Mucosa of gallbladder (tissue), 1 donor: ENCODE results near the gene DCK. TPM values are rescaled to one million over a fixed set of nuclear protein-coding genes. Genes with fewer than 3 reads are reported as not detected.
"Not testable (repeated sequence)": the region's sequence is repeated elsewhere in the genome, so short reads cannot be mapped to it uniquely, and the experiment has no call there.

Experiments
- DNase-seq: peaks from one replicate; pipeline ENCODE4 v3.0.0-alpha.2; 2020; ENCODE audit warnings: low spot score
- total RNA-seq: library from RNA; stranded (reverse); gene quantifications from one replicate; pipeline ENCODE4 v1.2.1, GENCODE V29; 2021
- donor health status: DM: no; HTN: no; CAD: no.

The DCK gene
- total RNA-seq, 1 donor from 2014 or later: 14.0 TPM

- DNase-seq: not testable (repeated sequence)
Measured at GRCh38 chr4:71001363-71001762, 7.9 kb downstream of the DCK start.

GRCh38 chr4:71004281-71004851 lies 10.9 kb downstream of the DCK start:
- DNase-seq: no peak

GRCh38 chr4:71005025-71005424 lies 11.6 kb downstream of the DCK start:
- not testable (repeated sequence) for DNase-seq

GRCh38 chr4:71006203-71006907 lies 12.9 kb downstream of the DCK start:
- no peak for DNase-seq

GRCh38 chr4:71008196-71008595 lies 14.7 kb downstream of the DCK start:
- DNase-seq: no peak

GRCh38 chr4:71009086-71009485 lies 15.6 kb downstream of the DCK start:
- DNase-seq: no peak

GRCh38 chr4:71009890-71010588 lies 16.6 kb downstream of the DCK start:
- DNase-seq: no peak

GRCh38 chr4:71011451-71011850 lies 18.0 kb downstream of the DCK start:
- DNase-seq: no peak

- DNase-seq: not testable (repeated sequence)
Measured at GRCh38 chr4:71017391-71017790, 23.9 kb downstream of the DCK start.

- DNase-seq: no peak
Measured at GRCh38 chr4:71020611-71021010, 27.2 kb downstream of the DCK start.

GRCh38 chr4:71025654-71026053 lies 32.2 kb downstream of the DCK start:
- no peak for DNase-seq

- DNase-seq: no peak
Measured at GRCh38 chr4:71026086-71026485, 32.6 kb downstream of the DCK start.

GRCh38 chr4:71027611-71028010 lies 34.2 kb downstream of the DCK start:
- no peak for DNase-seq

- DNase-seq: no peak
Measured at GRCh38 chr4:71029504-71029903, 36.1 kb downstream of the DCK start.

GRCh38 chr4:71032106-71032505 lies 38.7 kb downstream of the DCK start:
- DNase-seq: not testable (repeated sequence)

GRCh38 chr4:71045256-71045655 lies 51.8 kb downstream of the DCK start:
- DNase-seq: no peak

GRCh38 chr4:71049395-71049794 lies 55.9 kb downstream of the DCK start:
- DNase-seq: no peak

- DNase-seq: no peak
Measured at GRCh38 chr4:71050809-71051208, 57.4 kb downstream of the DCK start.

GRCh38 chr4:71052034-71052433 lies 58.6 kb downstream of the DCK start:
- no peak for DNase-seq

- no peak for DNase-seq
Measured at GRCh38 chr4:71052716-71053115, 59.3 kb downstream of the DCK start.

- not testable (repeated sequence) for DNase-seq
Measured at GRCh38 chr4:71053613-71054012, 60.2 kb downstream of the DCK start.

GRCh38 chr4:71059573-71059972 lies 66.1 kb downstream of the DCK start:
- not testable (repeated sequence) for DNase-seq

GRCh38 chr4:71062436-71062835 lies 69.0 kb downstream of the DCK start:
- no peak for DNase-seq
